CD14-positive monocyte (primary cell): ENCODE measurements around the gene MED8. TPM values are rescaled to one million over a fixed set of nuclear protein-coding genes. Genes with fewer than 3 reads are reported as not detected.

ENCODE experiments used
- DNase-seq, 3 donors: peaks; one replicate each; pipeline ENCODE4 v3.0.0-alpha.2; 2011 to 2022
- H2AFZ ChIP-seq: 2 replicates; pipeline ENCODE4 v1.6.0; 2012; ENCODE audit warnings: mild to moderate bottlenecking, low read depth, low read length, inconsistent platforms; ENCODE audit not compliant: insufficient read depth, poor library complexity, severe bottlenecking
- H3K27ac ChIP-seq, 2 donors: 1 replicate in 1 of 2; 2 replicates in 1 of 2; pipeline ENCODE4 v1.5.1; 2012 to 2013; ENCODE audit warnings: low read length in 2 of 2, control low read depth in 1 of 2, inconsistent platforms in 1 of 2, low read depth in 1 of 2, mild to moderate bottlenecking in 1 of 2
- H3K27me3 ChIP-seq, 2 donors: one replicate each; pipeline versions ENCODE4 v1.6.0 to v1.6.1; 2011 to 2013; ENCODE audit warnings: low read length in 2 of 2; ENCODE audit not compliant: control insufficient read depth in 2 of 2, insufficient read depth in 2 of 2
- H3K36me3 ChIP-seq, 2 donors: replicated peaks in 1 of 2; 1 replicate in 1 of 2; 2 replicates in 1 of 2; pipeline versions ENCODE4 v1.5.1 to v1.6.1; 2012 to 2013; ENCODE audit warnings: low read length in 2 of 2, control low read depth in 1 of 2, inconsistent platforms in 1 of 2, mild to moderate bottlenecking in 1 of 2; ENCODE audit not compliant: insufficient read depth in 2 of 2, control insufficient read depth in 1 of 2
- H3K4me1 ChIP-seq, 2 donors: 1 replicate in 1 of 2; 2 replicates in 1 of 2; pipeline versions ENCODE4 v1.5.1 to v1.6.1; 2012 to 2013; ENCODE audit warnings: low read length in 2 of 2, control low read depth in 1 of 2, inconsistent platforms in 1 of 2, mild to moderate bottlenecking in 1 of 2, moderate library complexity in 1 of 2; ENCODE audit not compliant: insufficient read depth in 2 of 2, control insufficient read depth in 1 of 2
- H3K4me2 ChIP-seq: replicated peaks from 2 replicates; pipeline ENCODE3; 2012; ENCODE audit warnings: low read length, moderate library complexity, mild to moderate bottlenecking; ENCODE audit not compliant: poor library complexity, severe bottlenecking; ENCODE audit errors: extremely low read depth
- H3K4me3 ChIP-seq, 3 experiments: fragments of 200-600 bp in 1 of 3; sonication (generic) in 1 of 3; replicated peaks in 1 of 3; 1 replicate in 2 of 3; 2 replicates in 1 of 3; pipeline ENCODE4 v1.5.1; 2011 to 2013; ENCODE audit warnings: low read length in 3 of 3, mild to moderate bottlenecking in 3 of 3, control low read depth in 2 of 3, low read depth in 2 of 3, inconsistent platforms in 1 of 3, moderate library complexity in 1 of 3
- H3K79me2 ChIP-seq: 2 replicates; pipeline ENCODE4 v1.6.0; 2012; ENCODE audit warnings: mild to moderate bottlenecking, control low read depth, inconsistent platforms, low read length, moderate library complexity; ENCODE audit not compliant: insufficient read depth
- H3K9ac ChIP-seq: 2 replicates; pipeline ENCODE4 v1.6.0; 2017; ENCODE audit warnings: low read length, mild to moderate bottlenecking; ENCODE audit not compliant: insufficient read depth, poor library complexity, severe bottlenecking
- H3K9me3 ChIP-seq, 2 donors: replicated peaks in 1 of 2; 1 replicate in 1 of 2; 2 replicates in 1 of 2; pipeline versions ENCODE4 v1.5.1 to v1.6.1; 2012 to 2013; ENCODE audit warnings: low read length in 2 of 2, control low read depth in 1 of 2; ENCODE audit not compliant: control insufficient read depth in 1 of 2, insufficient read depth in 1 of 2
- H4K20me1 ChIP-seq: 2 replicates; pipeline ENCODE4 v1.6.0; 2012; ENCODE audit warnings: mild to moderate bottlenecking, low read length, control low read depth, moderate library complexity; ENCODE audit not compliant: insufficient read depth
- H3K27ac Mint-ChIP-seq, 7 donors: one replicate each; pipeline ENCODE4 v1.8.0; 2020; ENCODE audit warnings: mild to moderate bottlenecking in 7 of 7, mixed read lengths in 7 of 7, moderate library complexity in 6 of 7, inconsistent platforms in 2 of 7
- H3K27me3 Mint-ChIP-seq, 3 donors: one replicate each; pipeline ENCODE4 v1.8.0; 2021 to 2022; ENCODE audit warnings: low read depth in 3 of 3, mild to moderate bottlenecking in 3 of 3, mixed read lengths in 3 of 3, moderate library complexity in 3 of 3, inconsistent platforms in 1 of 3
- H3K36me3 Mint-ChIP-seq, 2 donors: one replicate each; pipeline ENCODE4 v1.8.0; 2020; ENCODE audit warnings: mixed read lengths in 2 of 2, inconsistent platforms in 1 of 2, mild to moderate bottlenecking in 1 of 2
- H3K4me1 Mint-ChIP-seq: one replicate; pipeline ENCODE4 v1.8.0; 2020; ENCODE audit warnings: mild to moderate bottlenecking, mixed read lengths
- H3K4me3 Mint-ChIP-seq, 2 donors: one replicate each; pipeline ENCODE4 v1.8.0; 2020; ENCODE audit warnings: mild to moderate bottlenecking in 2 of 2, mixed read lengths in 2 of 2, moderate library complexity in 1 of 2
- H3K9me3 Mint-ChIP-seq, 7 donors: one replicate each; pipeline ENCODE4 v1.8.0; 2020 to 2022; ENCODE audit warnings: mixed read lengths in 7 of 7, mild to moderate bottlenecking in 6 of 7, moderate library complexity in 6 of 7, inconsistent platforms in 2 of 7
- CTCF ChIP-seq: fragments of 200-600 bp; IDR thresholded peaks from one replicate; pipeline ENCODE4 v1.8.0; 2022; ENCODE audit warnings: antibody characterized with exemption, mild to moderate bottlenecking
- WGBS: methylation state at CpG from one replicate; pipeline ENCODE4 v1.1.5; 2013; ENCODE audit warnings: missing lambda C conversion rate; ENCODE audit not compliant: insufficient coverage; 5-methylcytosine and 5-hydroxymethylcytosine counted together
- intact Hi-C, 2 donors: fragments of 100-400 bp; cut with micrococcal nuclease; formaldehyde crosslinking; loops; one replicate each; pipeline versions ENCODE4 v1.15.0 to v1.15.1; 2023
- polyA plus RNA-seq, 3 donors: library from polyadenylated mRNA; depleted of rRNA in 1 of 3; unstranded in 2 of 3; stranded (reverse) in 1 of 3; fragments of 300-500 nt in 2 of 3; fragments of >200 nt in 1 of 3; fragmentation: Illumina TruSeq in 2 of 3; gene quantifications; 1 replicate in 2 of 3; 2 replicates in 1 of 3; pipeline ENCODE4 v1.2.3, GENCODE V29; 2012 to 2021

Gene MED8
- polyA plus RNA-seq, 3 donors: 16.6 to 41.8 (median 40.7) TPM

DNA sequence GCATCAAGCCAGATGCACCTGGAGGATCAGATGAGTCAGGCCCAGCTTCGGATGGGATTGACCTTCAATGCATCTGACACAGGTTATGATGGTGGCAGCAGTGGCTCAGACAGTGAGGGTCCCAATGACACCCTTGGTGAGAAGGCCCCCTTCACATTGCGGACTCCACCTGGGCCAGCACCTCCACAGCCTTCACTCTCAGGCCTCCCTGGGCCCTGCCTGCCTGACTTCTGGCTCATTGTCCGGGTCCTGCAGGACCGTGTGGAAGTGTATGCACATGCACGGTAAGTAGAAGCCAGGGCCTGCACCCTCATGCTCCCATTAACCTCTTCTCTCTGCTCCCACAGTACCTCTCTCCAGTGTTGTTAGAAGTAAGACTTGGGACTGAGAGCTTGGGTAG is 43.3 kb upstream of the MED8 start:
- Mint-ChIP-seq H3K36me3 (peaks cover 93 to 97% of the 10 kb centered on the region in 2 donors), H3K4me1 (no peaks in the 10 kb centered on the region), H3K9me3 (no peaks in the 10 kb centered on the region), H3K4me3 (no peak overlapping the region), H3K27ac (no peak overlapping the region), H3K27me3 (peaks cover 0 to 2% (median 0%) of the 10 kb centered on the region in 3 donors)
- no peak overlapping the region for H3K4me2 ChIP-seq
- no peak overlapping the region for H2AFZ ChIP-seq
- H3K79me2 ChIP-seq: no peaks in the 10 kb centered on the region
- no peak overlapping the region for H3K9ac ChIP-seq
- no peaks in the 10 kb centered on the region for H3K4me1 ChIP-seq
- H3K27me3 ChIP-seq: no peaks in the 10 kb centered on the region
- no peaks in the 10 kb centered on the region for H4K20me1 ChIP-seq
- no peak overlapping the region for H3K27ac ChIP-seq
- no peaks in the 10 kb centered on the region for H3K9me3 ChIP-seq
- no peak overlapping the region for H3K4me3 ChIP-seq
- DNase-seq: no peak
- intact Hi-C loops: no loop called here
- 100% methylated on average over 1 of the region's 5 CpGs for WGBS
- no peak for TF ChIP-seq CTCF
- peaks cover 85 to 100% of the 10 kb centered on the region in 2 donors for H3K36me3 ChIP-seq

GRCh38 chr1:43432171-43432860 is 42.7 kb upstream of the MED8 start:
- DNase-seq: no peak
- no peaks in the 10 kb centered on the region for H4K20me1 ChIP-seq
- TF ChIP-seq CTCF: no peak
- H3K27me3 Mint-ChIP-seq: peaks cover 0 to 2% (median 0%) of the 10 kb centered on the region in 3 donors
- H3K36me3 Mint-ChIP-seq: peaks cover 93 to 97% of the 10 kb centered on the region in 2 donors
- H3K4me2 ChIP-seq: no peak overlapping the region
- no peak overlapping the region for H3K9ac ChIP-seq
- peaks cover 85 to 100% of the 10 kb centered on the region in 2 donors for H3K36me3 ChIP-seq
- WGBS: 100% methylated on average over 5 of the region's 9 CpGs
- no peaks in the 10 kb centered on the region for H3K4me1 ChIP-seq
- no peaks in the 10 kb centered on the region for H3K4me1 Mint-ChIP-seq
- no peaks in the 10 kb centered on the region for H3K9me3 Mint-ChIP-seq
- no peak overlapping the region for H3K4me3 Mint-ChIP-seq
- H3K79me2 ChIP-seq: no peaks in the 10 kb centered on the region
- no peak overlapping the region for H2AFZ ChIP-seq
- H3K27ac Mint-ChIP-seq: peak overlapping the region in 2 of 7 donors; percentile 11 to 53
- no peak overlapping the region for H3K4me3 ChIP-seq
- intact Hi-C loops: no loop called here
- no peaks in the 10 kb centered on the region for H3K9me3 ChIP-seq
- no peaks in the 10 kb centered on the region for H3K27me3 ChIP-seq
- H3K27ac ChIP-seq: no peak overlapping the region
